GM23338 (cell line): ENCODE measurements around the gene TSPAN7. TPM values are rescaled to one million over a fixed set of nuclear protein-coding genes. Genes with fewer than 3 reads are reported as not detected.

ENCODE experiments used
- CREB1 ChIP-seq: fragments of 250-450 bp; sonication (Bioruptor Pico); IDR thresholded peaks from 2 replicates; pipeline ENCODE4 v1.5.0; 2020; ENCODE audit warnings: low read depth, mild to moderate bottlenecking, moderate library complexity
- EZH2 ChIP-seq: fragments of 200-600 bp; sonication (generic); IDR thresholded peaks from one replicate; pipeline ENCODE4 v1.8.0; 2017; ENCODE audit warnings: antibody characterized with exemption, mild to moderate bottlenecking, low read depth; ENCODE audit not compliant: unreplicated experiment
- EZH2phosphoT487 ChIP-seq: fragments of 200-600 bp; sonication (generic); IDR thresholded peaks from one replicate; pipeline ENCODE4 v1.8.1; 2018; ENCODE audit warnings: antibody characterized with exemption; ENCODE audit not compliant: unreplicated experiment
- JUNB ChIP-seq: IDR thresholded peaks from one replicate; pipeline ENCODE4 v1.6.1; 2016; ENCODE audit warnings: antibody characterized with exemption; ENCODE audit not compliant: unreplicated experiment
- NANOG ChIP-seq: IDR thresholded peaks from 2 replicates; pipeline ENCODE4 v1.6.1; 2016; ENCODE audit warnings: antibody characterized with exemption, borderline replicate concordance
- POLR2AphosphoS5 ChIP-seq: IDR thresholded peaks from 2 replicates; pipeline ENCODE4 v1.6.1; 2016; ENCODE audit warnings: antibody characterized with exemption, low read depth
- STAT1 ChIP-seq: IDR thresholded peaks from one replicate; pipeline ENCODE4 v1.6.1; 2016; ENCODE audit warnings: antibody characterized with exemption; ENCODE audit not compliant: unreplicated experiment
- ZNF114 ChIP-seq: fragments of 250-450 bp; sonication (Bioruptor Pico); IDR thresholded peaks from 2 replicates; pipeline ENCODE4 v1.5.0; 2020; ENCODE audit warnings: mild to moderate bottlenecking, moderate library complexity
- polyA plus RNA-seq: library from polyadenylated mRNA; unstranded; fragments of >200 nt; fragmentation: Nextera tagmentation; extraction: Ambion mirVana; gene quantifications from 2 replicates; pipeline ENCODE4 v1.2.1, GENCODE V29; 2016
- total RNA-seq: library from RNA; depleted of rRNA; stranded (reverse); fragments of >200 nt; shearing (Covaris generic); gene quantifications from 2 replicates; pipeline ENCODE4 v1.2.3, GENCODE V29; 2014
- TF ChIP-seq, protein P1 (sequence below): fragments of 250-450 bp; sonication (Bioruptor Pico); IDR thresholded peaks from 2 replicates; pipeline ENCODE4 v1.5.0; 2020; ENCODE audit warnings: mild to moderate bottlenecking, moderate library complexity
- TF ChIP-seq, protein P2 (sequence below): IDR thresholded peaks from 2 replicates; pipeline ENCODE4 v1.6.1; 2016; ENCODE audit warnings: antibody characterized with exemption

TSPAN7 gene
- total and polyA plus RNA-seq, 2 experiments from 2014 or later, result 7.2 to 11.5 TPM

DNA sequence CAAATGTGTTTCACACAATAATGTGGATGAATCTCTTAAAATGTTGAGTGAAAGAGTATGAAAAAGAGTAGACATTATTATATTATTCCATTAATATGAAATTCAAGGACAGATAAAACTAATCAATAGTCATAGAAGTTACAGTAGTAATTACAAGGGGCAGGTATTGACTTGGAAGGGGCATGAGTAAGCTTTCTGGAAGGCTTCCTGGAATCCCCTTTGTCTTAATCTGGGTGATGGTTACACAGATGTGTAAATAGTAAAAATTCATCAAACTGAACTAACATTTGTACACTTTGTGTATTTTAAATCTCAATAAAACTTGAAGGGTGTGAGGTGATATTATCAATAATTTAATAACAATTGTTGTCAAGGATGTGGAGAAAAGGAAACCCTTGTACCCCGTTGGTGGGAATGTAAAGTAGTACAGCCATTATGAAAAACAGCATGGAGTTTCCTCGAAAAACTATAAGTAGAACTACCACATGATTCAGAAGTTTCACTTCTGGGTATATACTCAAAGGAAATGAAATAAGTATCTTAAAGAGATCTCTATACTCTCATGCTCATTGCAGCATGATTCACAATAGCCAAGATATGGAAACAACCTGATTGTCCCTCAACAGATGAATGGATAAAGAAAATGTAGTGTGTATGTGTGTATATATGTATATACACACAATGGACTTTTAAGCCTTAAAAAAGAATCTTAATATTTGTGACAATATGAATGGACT is 143.0 kb downstream of the TSPAN7 start (continued):
- TF ChIP-seq, protein P1, sequence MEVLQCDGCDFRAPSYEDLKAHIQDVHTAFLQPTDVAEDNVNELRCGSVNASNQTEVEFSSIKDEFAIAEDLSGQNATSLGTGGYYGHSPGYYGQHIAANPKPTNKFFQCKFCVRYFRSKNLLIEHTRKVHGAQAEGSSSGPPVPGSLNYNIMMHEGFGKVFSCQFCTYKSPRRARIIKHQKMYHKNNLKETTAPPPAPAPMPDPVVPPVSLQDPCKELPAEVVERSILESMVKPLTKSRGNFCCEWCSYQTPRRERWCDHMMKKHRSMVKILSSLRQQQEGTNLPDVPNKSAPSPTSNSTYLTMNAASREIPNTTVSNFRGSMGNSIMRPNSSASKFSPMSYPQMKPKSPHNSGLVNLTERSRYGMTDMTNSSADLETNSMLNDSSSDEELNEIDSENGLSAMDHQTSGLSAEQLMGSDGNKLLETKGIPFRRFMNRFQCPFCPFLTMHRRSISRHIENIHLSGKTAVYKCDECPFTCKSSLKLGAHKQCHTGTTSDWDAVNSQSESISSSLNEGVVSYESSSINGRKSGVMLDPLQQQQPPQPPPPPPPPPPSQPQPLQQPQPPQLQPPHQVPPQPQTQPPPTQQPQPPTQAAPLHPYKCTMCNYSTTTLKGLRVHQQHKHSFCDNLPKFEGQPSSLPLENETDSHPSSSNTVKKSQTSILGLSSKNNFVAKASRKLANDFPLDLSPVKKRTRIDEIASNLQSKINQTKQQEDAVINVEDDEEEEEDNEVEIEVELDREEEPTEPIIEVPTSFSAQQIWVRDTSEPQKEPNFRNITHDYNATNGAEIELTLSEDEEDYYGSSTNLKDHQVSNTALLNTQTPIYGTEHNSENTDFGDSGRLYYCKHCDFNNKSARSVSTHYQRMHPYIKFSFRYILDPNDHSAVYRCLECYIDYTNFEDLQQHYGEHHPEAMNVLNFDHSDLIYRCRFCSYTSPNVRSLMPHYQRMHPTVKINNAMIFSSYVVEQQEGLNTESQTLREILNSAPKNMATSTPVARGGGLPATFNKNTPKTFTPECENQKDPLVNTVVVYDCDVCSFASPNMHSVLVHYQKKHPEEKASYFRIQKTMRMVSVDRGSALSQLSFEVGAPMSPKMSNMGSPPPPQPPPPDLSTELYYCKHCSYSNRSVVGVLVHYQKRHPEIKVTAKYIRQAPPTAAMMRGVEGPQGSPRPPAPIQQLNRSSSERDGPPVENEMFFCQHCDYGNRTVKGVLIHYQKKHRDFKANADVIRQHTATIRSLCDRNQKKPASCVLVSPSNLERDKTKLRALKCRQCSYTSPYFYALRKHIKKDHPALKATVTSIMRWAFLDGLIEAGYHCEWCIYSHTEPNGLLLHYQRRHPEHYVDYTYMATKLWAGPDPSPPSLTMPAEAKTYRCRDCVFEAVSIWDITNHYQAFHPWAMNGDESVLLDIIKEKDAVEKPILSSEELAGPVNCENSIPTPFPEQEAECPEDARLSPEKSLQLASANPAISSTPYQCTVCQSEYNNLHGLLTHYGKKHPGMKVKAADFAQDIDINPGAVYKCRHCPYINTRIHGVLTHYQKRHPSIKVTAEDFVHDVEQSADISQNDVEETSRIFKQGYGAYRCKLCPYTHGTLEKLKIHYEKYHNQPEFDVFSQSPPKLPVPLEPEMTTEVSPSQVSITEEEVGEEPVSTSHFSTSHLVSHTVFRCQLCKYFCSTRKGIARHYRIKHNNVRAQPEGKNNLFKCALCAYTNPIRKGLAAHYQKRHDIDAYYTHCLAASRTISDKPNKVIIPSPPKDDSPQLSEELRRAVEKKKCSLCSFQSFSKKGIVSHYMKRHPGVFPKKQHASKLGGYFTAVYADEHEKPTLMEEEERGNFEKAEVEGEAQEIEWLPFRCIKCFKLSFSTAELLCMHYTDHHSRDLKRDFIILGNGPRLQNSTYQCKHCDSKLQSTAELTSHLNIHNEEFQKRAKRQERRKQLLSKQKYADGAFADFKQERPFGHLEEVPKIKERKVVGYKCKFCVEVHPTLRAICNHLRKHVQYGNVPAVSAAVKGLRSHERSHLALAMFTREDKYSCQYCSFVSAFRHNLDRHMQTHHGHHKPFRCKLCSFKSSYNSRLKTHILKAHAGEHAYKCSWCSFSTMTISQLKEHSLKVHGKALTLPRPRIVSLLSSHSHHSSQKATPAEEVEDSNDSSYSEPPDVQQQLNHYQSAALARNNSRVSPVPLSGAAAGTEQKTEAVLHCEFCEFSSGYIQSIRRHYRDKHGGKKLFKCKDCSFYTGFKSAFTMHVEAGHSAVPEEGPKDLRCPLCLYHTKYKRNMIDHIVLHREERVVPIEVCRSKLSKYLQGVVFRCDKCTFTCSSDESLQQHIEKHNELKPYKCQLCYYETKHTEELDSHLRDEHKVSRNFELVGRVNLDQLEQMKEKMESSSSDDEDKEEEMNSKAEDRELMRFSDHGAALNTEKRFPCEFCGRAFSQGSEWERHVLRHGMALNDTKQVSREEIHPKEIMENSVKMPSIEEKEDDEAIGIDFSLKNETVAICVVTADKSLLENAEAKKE (CRISPR knock-in tag), result no peak
- TF ChIP-seq ZNF114 (CRISPR knock-in tag) (no peak), CREB1 (no peak), POLR2AphosphoS5 (no peak), NANOG (no peak), STAT1 (no peak), EZH2 (no peak), EZH2phosphoT487 (no peak), JUNB (no peak)
- TF ChIP-seq, protein P2, sequence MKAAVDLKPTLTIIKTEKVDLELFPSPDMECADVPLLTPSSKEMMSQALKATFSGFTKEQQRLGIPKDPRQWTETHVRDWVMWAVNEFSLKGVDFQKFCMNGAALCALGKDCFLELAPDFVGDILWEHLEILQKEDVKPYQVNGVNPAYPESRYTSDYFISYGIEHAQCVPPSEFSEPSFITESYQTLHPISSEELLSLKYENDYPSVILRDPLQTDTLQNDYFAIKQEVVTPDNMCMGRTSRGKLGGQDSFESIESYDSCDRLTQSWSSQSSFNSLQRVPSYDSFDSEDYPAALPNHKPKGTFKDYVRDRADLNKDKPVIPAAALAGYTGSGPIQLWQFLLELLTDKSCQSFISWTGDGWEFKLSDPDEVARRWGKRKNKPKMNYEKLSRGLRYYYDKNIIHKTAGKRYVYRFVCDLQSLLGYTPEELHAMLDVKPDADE, result no peak
